Thoracic aorta (tissue), 2 donors: Measurements from ENCODE around the gene PDK2. TPM values are rescaled to one million over a fixed set of nuclear protein-coding genes. Genes with fewer than 3 reads are reported as not detected.

Source experiments
- ATAC-seq: fragments of 150-250 bp; one replicate; pipeline ENCODE4 v1.8.0; 2017; ENCODE audit warnings: low read depth; ENCODE audit not compliant: insufficient number of reproducible peaks, low FRiP score
- DNase-seq: peaks from one replicate; pipeline ENCODE4 v3.0.0-alpha.2; 2020; ENCODE audit warnings: low spot score
- H3K27ac ChIP-seq, 2 donors: fragments of 200-600 bp; sonication (generic); 1 replicate in 1 of 2; 2 replicates in 1 of 2; pipeline ENCODE4 v1.5.1; 2016; ENCODE audit warnings: mild to moderate bottlenecking in 2 of 2, moderate library complexity in 2 of 2
- H3K27me3 ChIP-seq: fragments of 200-600 bp; sonication (generic); replicated peaks from 2 replicates; pipeline ENCODE4 v1.6.0; 2016; ENCODE audit warnings: mild to moderate bottlenecking; ENCODE audit not compliant: insufficient read depth
- H3K36me3 ChIP-seq: fragments of 200-600 bp; sonication (generic); one replicate; pipeline ENCODE4 v1.5.1; 2016
- H3K4me1 ChIP-seq, 2 donors: fragments of 200-600 bp; sonication (generic); 1 replicate in 1 of 2; 2 replicates in 1 of 2; pipeline versions ENCODE4 v1.5.1 to v1.6.0; 2016; ENCODE audit warnings: low read depth in 2 of 2, mild to moderate bottlenecking in 1 of 2; ENCODE audit not compliant: control insufficient read depth in 1 of 2
- H3K4me3 ChIP-seq: fragments of 200-600 bp; sonication (generic); 2 replicates; pipeline ENCODE4 v1.5.1; 2016; ENCODE audit warnings: mild to moderate bottlenecking
- H3K9me3 ChIP-seq: fragments of 200-600 bp; sonication (generic); 2 replicates; pipeline ENCODE4 v1.5.1; 2016
- CTCF ChIP-seq: fragments of 200-600 bp; sonication (generic); IDR thresholded peaks from one replicate; pipeline ENCODE4 v1.5.1; 2019; ENCODE audit warnings: antibody characterized with exemption
- total RNA-seq, 2 donors: library from RNA; depleted of rRNA; stranded (reverse); fragments of >200 nt; gene quantifications; one replicate each; pipeline versions ENCODE4 v1.1.0 to v1.2.3, GENCODE V29; 2016

PDK2 gene
- total RNA-seq, 2 donors from 2014 or later: 35.5 to 74.9 TPM

DNA sequence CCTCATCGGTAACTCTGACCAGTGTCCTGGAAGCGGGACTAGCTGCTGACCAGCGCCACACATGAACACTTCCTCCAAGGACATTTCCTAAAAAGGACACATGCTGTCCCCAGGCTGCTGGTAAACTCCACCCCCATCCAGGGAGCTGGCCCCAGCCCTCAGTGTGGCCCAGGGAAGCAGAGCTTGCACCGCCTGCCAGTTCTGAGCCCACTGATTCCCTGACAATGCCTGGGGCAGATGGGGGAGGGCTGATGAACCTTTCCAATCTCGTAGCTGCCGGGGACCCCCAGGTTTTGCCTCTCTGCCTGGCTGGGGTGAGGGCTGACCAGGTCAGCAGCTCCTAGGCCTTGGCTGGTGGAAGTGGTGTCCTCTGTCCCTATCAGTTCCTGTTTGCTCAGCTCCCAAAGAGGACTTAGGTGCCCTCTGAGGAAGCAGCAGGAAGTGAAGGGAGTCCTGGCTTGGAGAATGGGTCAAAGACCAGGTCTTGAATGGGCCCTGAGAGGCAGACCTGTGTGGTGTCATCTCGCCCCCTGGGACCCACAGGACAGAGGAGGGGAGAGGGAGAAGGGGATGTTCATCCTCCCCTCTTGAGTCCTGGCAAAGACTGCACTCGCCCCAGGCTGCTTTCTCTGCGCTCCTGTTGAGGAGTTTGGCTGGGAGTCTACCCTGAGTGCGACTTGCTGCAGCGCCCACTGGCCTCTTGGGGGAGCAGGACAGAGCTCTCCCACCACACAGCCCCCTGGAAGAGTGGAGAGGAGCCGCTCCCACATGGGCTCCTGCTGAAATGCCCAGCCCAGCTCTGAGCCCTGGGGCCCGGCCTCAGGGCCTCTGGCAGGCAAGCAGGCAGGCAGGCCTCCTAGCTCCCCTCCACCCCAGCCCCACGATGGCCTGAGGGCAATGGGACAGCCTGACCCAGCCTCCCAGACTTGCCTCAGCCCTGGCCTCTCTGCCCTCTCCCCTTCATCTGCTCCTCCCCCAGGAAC is 16.8 kb downstream of the PDK2 start:
- DNase-seq (no peak), ATAC-seq (peak; percentile 39)
- Histone ChIP-seq H3K4me1 (peaks cover 17 to 35% of the 10 kb centered on the region in 2 donors), H3K36me3 (peaks cover 30% of the 10 kb centered on the region), H3K4me3 (peak overlapping the region; percentile 14), H3K27me3 (no peaks in the 10 kb centered on the region), H3K27ac (peak overlapping the region; percentile 99 to 100), H3K9me3 (no peaks in the 10 kb centered on the region)
- TF ChIP-seq CTCF: no peak

DNA sequence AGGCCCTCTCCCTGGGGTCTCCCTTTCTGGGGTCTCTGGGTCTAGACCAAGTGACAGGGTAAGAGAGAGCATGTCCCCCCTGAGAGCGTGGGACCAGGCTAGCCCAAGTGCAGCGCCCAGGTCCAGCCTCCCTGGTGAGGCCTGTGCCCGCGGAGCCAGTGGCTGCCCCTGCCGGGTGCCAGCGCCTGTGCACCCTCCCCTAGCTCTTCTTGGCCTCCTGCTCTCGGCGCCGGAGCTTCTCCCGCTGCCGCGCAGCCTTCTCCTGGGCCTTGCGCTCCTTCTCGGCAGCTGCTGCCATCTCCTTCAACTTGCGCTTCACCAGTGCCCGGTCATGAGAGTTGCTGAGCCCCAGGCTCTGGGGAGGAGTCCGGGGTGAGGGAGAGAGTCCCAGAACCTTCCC is 17.5 kb downstream of the PDK2 start:
- no peak for DNase-seq
- TF ChIP-seq CTCF: peak; percentile 29
- Histone ChIP-seq H3K4me3 (no peak overlapping the region), H3K9me3 (no peaks in the 10 kb centered on the region), H3K27me3 (no peaks in the 10 kb centered on the region), H3K4me1 (peaks cover 23 to 42% of the 10 kb centered on the region in 2 donors), H3K27ac (peak overlapping the region; percentile 99 to 100), H3K36me3 (peaks cover 24% of the 10 kb centered on the region)
- ATAC-seq: no peak

DNA sequence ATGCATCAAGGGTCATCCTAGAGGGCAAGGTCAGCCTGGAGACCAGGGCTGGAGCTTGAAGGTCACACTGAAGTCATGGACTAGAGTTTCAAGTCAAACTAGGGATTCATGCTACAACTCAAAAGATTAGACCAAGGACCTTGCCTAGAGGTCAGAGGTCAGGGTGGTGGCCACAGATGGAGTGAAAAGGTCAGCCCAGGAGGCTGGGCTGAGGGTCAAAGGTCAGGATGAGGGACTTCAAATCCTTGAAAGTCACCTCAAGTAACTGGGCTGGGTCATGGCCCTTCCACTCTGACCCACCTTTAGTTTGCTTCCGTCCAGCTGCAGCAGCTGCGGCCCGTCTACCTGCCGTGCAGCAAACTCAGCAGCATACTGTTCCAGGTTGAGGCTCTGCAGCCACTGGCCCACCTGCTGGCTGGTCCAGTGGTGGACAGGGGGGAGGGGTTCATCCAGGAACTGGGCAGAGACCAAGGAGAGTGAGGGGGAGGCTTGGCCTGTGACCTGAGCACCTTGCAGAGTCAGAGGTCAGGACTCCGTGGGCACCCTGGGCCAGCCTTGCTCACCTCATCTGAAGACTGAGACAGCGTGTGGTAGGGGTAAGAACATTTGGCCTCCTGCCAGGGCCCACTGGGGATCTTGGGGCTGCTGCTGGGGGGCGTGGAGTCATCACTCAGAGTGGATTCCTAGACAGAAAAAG is 18.6 kb downstream of the PDK2 start:
- ATAC-seq: no peak

DNA sequence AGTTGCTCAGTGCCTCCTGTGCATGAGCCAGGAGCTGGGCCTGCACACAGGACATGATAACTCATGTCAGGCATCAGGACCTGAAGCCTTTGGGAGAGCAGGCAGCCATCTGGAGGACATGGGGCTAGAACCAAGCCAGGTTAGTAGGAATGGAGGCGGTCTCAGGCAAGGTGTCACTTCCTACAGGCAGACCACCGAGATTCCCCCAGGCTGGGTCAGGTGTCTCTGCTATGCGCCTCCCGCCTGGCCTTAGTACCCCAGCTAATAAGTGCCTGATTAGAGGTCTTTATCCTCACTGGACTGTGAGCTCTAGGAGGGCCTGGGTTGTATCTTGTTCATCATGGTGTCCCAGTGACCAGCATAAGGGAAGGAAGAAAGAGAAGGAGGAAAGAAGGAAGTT is 19.2 kb downstream of the PDK2 start:
- Histone ChIP-seq H3K27me3 (no peaks in the 10 kb centered on the region), H3K4me3 (no peak overlapping the region), H3K4me1 (peaks cover 24 to 49% of the 10 kb centered on the region in 2 donors), H3K36me3 (peaks cover 10% of the 10 kb centered on the region), H3K9me3 (no peaks in the 10 kb centered on the region), H3K27ac (no peak overlapping the region)
- no peak for ATAC-seq
- no peak for DNase-seq
- TF ChIP-seq CTCF: no peak

More for the DNA sequence above, 18.6 kb downstream of the PDK2 start:
- no peaks in the 10 kb centered on the region for H3K27me3 ChIP-seq
- peak overlapping the region; percentile 99 to 100 for H3K27ac ChIP-seq
- TF ChIP-seq CTCF: no peak
- no peaks in the 10 kb centered on the region for H3K9me3 ChIP-seq
- H3K4me3 ChIP-seq: no peak overlapping the region
- H3K36me3 ChIP-seq: peaks cover 13% of the 10 kb centered on the region
- peaks cover 24 to 49% of the 10 kb centered on the region in 2 donors for H3K4me1 ChIP-seq
- DNase-seq: no peak

GRCh38 chr17:50114849-50115357 is 19.8 kb downstream of the PDK2 start:
- Histone ChIP-seq H3K36me3 (peaks cover 4% of the 10 kb centered on the region), H3K27ac (no peak overlapping the region), H3K27me3 (no peaks in the 10 kb centered on the region), H3K4me1 (peaks cover 24 to 49% of the 10 kb centered on the region in 2 donors), H3K4me3 (no peak overlapping the region), H3K9me3 (no peaks in the 10 kb centered on the region)
- no peak for TF ChIP-seq CTCF
- no peak for DNase-seq
- ATAC-seq: no peak
